Renal pelvis (tissue), 4 donors: ENCODE results near the gene LCE1A. TPM values are rescaled to one million over a fixed set of nuclear protein-coding genes. Genes with fewer than 3 reads are reported as not detected.

Source experiments
- DNase-seq: peaks from one replicate; pipeline ENCODE4 v3.0.0-alpha.2; 2013
- polyA plus RNA-seq, 3 donors: library from polyadenylated mRNA; unstranded; fragments of 120-200 nt; gene quantifications; one replicate each; pipeline ENCODE4 v1.2.1, GENCODE V29; 2013; ENCODE audit not compliant: insufficient read length in 3 of 3

The LCE1A gene
- polyA plus RNA-seq, 3 donors = not detected

DNA sequence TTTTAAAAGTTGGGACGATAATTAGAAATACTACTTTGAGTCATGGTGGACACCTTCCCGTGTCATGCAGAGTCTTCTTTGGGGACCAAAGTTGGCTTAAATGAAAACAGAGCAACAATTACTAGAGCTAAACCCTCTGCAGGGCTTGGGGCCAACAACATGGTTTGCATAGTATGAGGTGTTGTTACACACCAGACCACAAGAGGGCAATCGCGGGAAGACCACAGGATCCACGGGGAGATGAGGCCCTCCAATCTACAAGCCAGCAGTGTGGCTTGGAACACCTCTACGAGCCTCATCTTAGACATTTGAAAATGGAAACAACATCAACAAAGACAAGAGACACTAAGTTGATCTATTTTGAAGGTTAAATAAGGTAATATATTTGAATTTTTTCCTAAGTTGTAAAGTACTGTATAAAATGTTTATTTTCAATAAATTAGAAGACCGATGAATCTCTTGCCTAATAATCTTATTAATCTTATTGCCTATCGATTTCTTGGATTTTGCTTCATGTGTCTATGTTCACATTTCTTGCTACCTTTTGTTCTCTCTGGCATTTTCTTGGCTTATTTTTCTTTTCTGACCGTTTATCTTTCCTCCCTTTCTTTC is 42.6 kb downstream of the LCE1A start:
- peak; percentile 55 for DNase-seq

DNA sequence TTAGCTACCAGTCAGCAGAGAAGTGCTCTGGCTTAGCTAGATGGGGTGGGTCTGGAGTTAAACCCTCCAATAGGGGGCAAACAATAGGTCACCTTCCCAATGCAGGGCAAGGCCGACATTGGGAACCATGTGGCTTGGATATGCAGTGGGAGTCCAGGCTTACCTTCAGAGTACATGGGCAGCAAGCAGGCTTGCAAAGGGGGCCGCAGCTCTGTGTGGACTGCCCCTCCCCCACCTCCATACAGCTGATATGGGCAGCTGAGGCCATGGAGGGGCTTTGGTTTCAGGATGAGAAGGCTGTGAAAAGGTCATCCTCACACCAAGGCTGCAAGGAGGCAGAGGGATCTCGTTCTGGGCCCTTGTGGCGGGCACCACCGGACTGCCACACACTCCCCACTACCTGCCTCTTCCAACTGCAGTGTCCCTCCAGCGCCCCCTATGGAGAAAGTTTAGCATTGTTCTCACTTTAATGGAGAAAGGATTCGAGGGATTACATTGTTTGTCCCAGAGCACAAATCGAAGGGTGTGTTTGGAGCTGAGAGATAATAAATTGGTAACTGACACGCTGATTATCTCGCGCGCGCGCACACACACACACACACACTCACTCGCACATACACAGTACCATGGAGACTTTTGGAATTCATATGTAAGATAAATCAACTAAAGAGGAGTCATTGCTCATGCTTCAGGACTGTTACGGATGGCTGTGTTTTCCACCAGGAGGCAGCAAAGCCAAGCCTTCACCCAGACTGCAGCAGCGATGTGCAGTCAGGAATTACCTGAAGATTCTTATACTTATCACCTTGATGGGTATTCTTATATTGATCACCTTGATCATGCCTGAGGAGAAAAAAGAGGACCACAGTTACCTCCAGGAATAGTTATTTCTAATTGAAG is 43.8 kb downstream of the LCE1A start:
- peak; percentile 4 for DNase-seq

DNA sequence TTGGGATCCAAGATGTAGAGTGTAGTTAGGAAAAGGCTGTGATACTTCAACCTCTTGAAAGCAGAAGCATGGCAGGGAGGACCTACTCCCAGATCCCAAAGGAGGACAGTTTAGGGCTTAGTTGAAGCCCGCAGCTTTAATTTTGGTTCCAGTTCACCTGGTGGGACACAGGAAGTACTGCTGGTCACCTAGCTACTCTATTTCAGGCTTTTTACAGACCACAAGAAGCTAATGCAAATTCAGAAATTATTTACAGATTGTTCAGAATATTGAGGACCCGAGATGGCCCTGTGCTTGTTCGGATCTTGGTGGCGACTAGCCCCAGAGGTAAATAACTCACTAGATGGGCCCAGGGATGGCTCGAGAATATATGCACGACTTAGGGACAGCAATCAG is 44.5 kb downstream of the LCE1A start:
- no peak for DNase-seq

GRCh38 chr1:152873495-152873894 is 46.2 kb downstream of the LCE1A start:
- DNase-seq = no peak

- no peak for DNase-seq
Observed at GRCh38 chr1:152876827-152877226, 49.6 kb downstream of the LCE1A start.

Other genes starting within 250 kb of the LCE1A start
- not detected for gene LCE3D, start 247.0 kb upstream of the LCE1A start, polyA plus RNA-seq
- not detected for gene LCE3C, start 227.2 kb upstream of the LCE1A start, polyA plus RNA-seq
- not detected for gene LCE3B, start 213.7 kb upstream of the LCE1A start, polyA plus RNA-seq
- not detected for gene LCE3A, start 204.4 kb upstream of the LCE1A start, polyA plus RNA-seq
- not detected for gene LCE2D, start 164.1 kb upstream of the LCE1A start, polyA plus RNA-seq
- gene LCE2C, start 152.2 kb upstream of the LCE1A start, polyA plus RNA-seq = not detected
- not detected for gene LCE2B, start 141.3 kb upstream of the LCE1A start, polyA plus RNA-seq
- not detected for gene LCE2A, start 129.1 kb upstream of the LCE1A start, polyA plus RNA-seq
- gene LCE4A, start 119.3 kb upstream of the LCE1A start, polyA plus RNA-seq = not detected
- gene KPRP, start 69.4 kb upstream of the LCE1A start, polyA plus RNA-seq = not detected
- gene LCE1F, start 52.3 kb upstream of the LCE1A start, polyA plus RNA-seq = not detected
- not detected for gene LCE1E, start 41.2 kb upstream of the LCE1A start, polyA plus RNA-seq
- gene LCE1D, start 30.8 kb upstream of the LCE1A start, polyA plus RNA-seq = not detected
- not detected for gene LCE1C, start 20.8 kb upstream of the LCE1A start, polyA plus RNA-seq
- not detected for gene LCE1B, start 15.5 kb upstream of the LCE1A start, polyA plus RNA-seq
- gene LCE6A, start 15.4 kb downstream of the LCE1A start, polyA plus RNA-seq = not detected
- gene LCE7A, start 32.5 kb downstream of the LCE1A start, polyA plus RNA-seq = not detected
- not detected for gene SMCP, start 50.8 kb downstream of the LCE1A start, polyA plus RNA-seq
- gene IVL, start 81.1 kb downstream of the LCE1A start, polyA plus RNA-seq = under 1 TPM; 0.16 to 0.36 (median 0.21) TPM
- not detected for gene SPRR5, start 119.7 kb downstream of the LCE1A start, polyA plus RNA-seq
- gene SPRR4, start 143.2 kb downstream of the LCE1A start, polyA plus RNA-seq = not detected
- not detected for gene SPRR1A, start 156.6 kb downstream of the LCE1A start, polyA plus RNA-seq
- under 1 TPM in 1 of 3 donors, not detected in 2; 0.23 TPM for gene SPRR3, start 174.3 kb downstream of the LCE1A start, polyA plus RNA-seq
- not detected for gene SPRR1B, start 203.7 kb downstream of the LCE1A start, polyA plus RNA-seq
- under 1 TPM in 1 of 3 donors, not detected in 2; 0.14 TPM for gene SPRR2D, start 213.6 kb downstream of the LCE1A start, polyA plus RNA-seq
- not detected for gene SPRR2A, start 230.0 kb downstream of the LCE1A start, polyA plus RNA-seq
- under 1 TPM in 1 of 3 donors, not detected in 2; 0.16 TPM for gene SPRR2B, start 244.1 kb downstream of the LCE1A start, polyA plus RNA-seq